CD4-positive, alpha-beta T cell (primary cell): ENCODE measurements around the gene JAK1. TPM values are rescaled to one million over a fixed set of nuclear protein-coding genes. Genes with fewer than 3 reads are reported as not detected.

Experiments
- ATAC-seq: fragments of 200-7000 bp; cut with Tn5 transposase; one replicate; pipeline ENCODE4 v1.10.0; 2022; ENCODE audit warnings: mild to moderate bottlenecking; ENCODE audit not compliant: poor library complexity
- CTCF ChIA-PET: fragments of 350-600 bp; sonication (Branson Sonifier 250); formaldehyde crosslinking; loops from one replicate; lab custom pipeline; 2021; ENCODE audit warnings: antibody characterized with exemption, inconsistent platforms; lab: Charles Lee
- POLR2A ChIA-PET: fragments of 350-600 bp; sonication (Branson Sonifier 250); formaldehyde crosslinking; loops from one replicate; lab custom pipeline; 2021; ENCODE audit warnings: antibody characterized with exemption, inconsistent platforms; lab: Charles Lee
- DNase-seq, 14 experiments: peaks; one replicate each; pipeline ENCODE4 v3.0.0-alpha.2; 2013 to 2020; ENCODE audit warnings: mixed read lengths in 2 of 14
- H3K27ac ChIP-seq, 2 donors: one replicate each; pipeline versions ENCODE4 v1.5.1 to v1.7.0; 2013; ENCODE audit warnings: low read length in 2 of 2, low read depth in 1 of 2, mild to moderate bottlenecking in 1 of 2
- H3K27me3 ChIP-seq, 2 experiments: 1 replicate in 1 of 2; 2 replicates in 1 of 2; pipeline versions ENCODE4 v1.6.1 to v1.7.0; 2013; ENCODE audit warnings: low read length in 2 of 2, control low read depth in 1 of 2, mild to moderate bottlenecking in 1 of 2, moderate library complexity in 1 of 2; ENCODE audit not compliant: insufficient read depth in 2 of 2, control insufficient read depth in 1 of 2
- H3K36me3 ChIP-seq: one replicate; pipeline ENCODE4 v1.6.1; 2013; ENCODE audit warnings: low read length, control low read depth; ENCODE audit not compliant: insufficient read depth
- H3K4me1 ChIP-seq: one replicate; pipeline ENCODE4 v1.6.1; 2013; ENCODE audit warnings: low read length, control low read depth; ENCODE audit not compliant: insufficient read depth
- H3K4me3 ChIP-seq: one replicate; pipeline ENCODE4 v1.5.1; 2013; ENCODE audit warnings: mild to moderate bottlenecking, low read length, moderate library complexity
- H3K9me3 ChIP-seq, 2 experiments: 1 replicate in 1 of 2; 2 replicates in 1 of 2; pipeline versions ENCODE4 v1.6.1 to v1.7.0; 2013; ENCODE audit warnings: low read length in 2 of 2, mild to moderate bottlenecking in 2 of 2, control low read depth in 1 of 2, moderate library complexity in 1 of 2; ENCODE audit not compliant: control insufficient read depth in 1 of 2, insufficient read depth in 1 of 2
- H3K27ac Mint-ChIP-seq: one replicate; pipeline ENCODE4 v1.8.0; 2020; ENCODE audit warnings: mixed read lengths
- H3K27me3 Mint-ChIP-seq: one replicate; pipeline ENCODE4 v1.8.0; 2021; ENCODE audit warnings: mixed read lengths
- H3K36me3 Mint-ChIP-seq: one replicate; pipeline ENCODE4 v1.8.0; 2021; ENCODE audit warnings: low read depth, mixed read lengths
- H3K4me1 Mint-ChIP-seq: one replicate; pipeline ENCODE4 v1.8.0; 2021; ENCODE audit warnings: low read depth, mixed read lengths
- H3K4me3 Mint-ChIP-seq: one replicate; pipeline ENCODE4 v1.8.0; 2020; ENCODE audit warnings: mild to moderate bottlenecking, mixed read lengths
- H3K9me3 Mint-ChIP-seq: one replicate; pipeline ENCODE4 v1.8.0; 2020; ENCODE audit warnings: mixed read lengths
- intact Hi-C, 2 experiments: fragments of 100-400 bp; cut with DNase I in 1 of 2; cut with micrococcal nuclease in 1 of 2; formaldehyde crosslinking; loops; one replicate each; pipeline versions ENCODE4 v1.15.1 to v1.9.0; 2023 to 2025; cut with DNase I, micrococcal nuclease
- total RNA-seq, 174 experiments: library from RNA in 2 of 174; stranded (reverse) in 2 of 174; gene quantifications; one replicate each; pipeline ENCODE4 v1.2.3 and lab custom pipeline; 2021 to 2026
- TF ChIP-seq, protein P1 (sequence below): fragments of 200-600 bp; IDR thresholded peaks from one replicate; pipeline ENCODE4 v1.8.0; 2022; ENCODE audit warnings: antibody characterized with exemption, mild to moderate bottlenecking

JAK1 gene
- total RNA-seq, 2 experiments from 2014 or later = 240 to 252 TPM

- TF ChIP-seq, protein P1, sequence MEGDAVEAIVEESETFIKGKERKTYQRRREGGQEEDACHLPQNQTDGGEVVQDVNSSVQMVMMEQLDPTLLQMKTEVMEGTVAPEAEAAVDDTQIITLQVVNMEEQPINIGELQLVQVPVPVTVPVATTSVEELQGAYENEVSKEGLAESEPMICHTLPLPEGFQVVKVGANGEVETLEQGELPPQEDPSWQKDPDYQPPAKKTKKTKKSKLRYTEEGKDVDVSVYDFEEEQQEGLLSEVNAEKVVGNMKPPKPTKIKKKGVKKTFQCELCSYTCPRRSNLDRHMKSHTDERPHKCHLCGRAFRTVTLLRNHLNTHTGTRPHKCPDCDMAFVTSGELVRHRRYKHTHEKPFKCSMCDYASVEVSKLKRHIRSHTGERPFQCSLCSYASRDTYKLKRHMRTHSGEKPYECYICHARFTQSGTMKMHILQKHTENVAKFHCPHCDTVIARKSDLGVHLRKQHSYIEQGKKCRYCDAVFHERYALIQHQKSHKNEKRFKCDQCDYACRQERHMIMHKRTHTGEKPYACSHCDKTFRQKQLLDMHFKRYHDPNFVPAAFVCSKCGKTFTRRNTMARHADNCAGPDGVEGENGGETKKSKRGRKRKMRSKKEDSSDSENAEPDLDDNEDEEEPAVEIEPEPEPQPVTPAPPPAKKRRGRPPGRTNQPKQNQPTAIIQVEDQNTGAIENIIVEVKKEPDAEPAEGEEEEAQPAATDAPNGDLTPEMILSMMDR = no peak
- Histone ChIP-seq H3K4me1 (peaks cover 35% of the 10 kb centered on the region), H3K27ac (no peak overlapping the region), H3K9me3 (no peaks in the 10 kb centered on the region), H3K27me3 (no peaks in the 10 kb centered on the region), H3K4me3 (no peak overlapping the region), H3K36me3 (no peaks in the 10 kb centered on the region)
- CTCF ChIA-PET = interaction anchor here (1.1 to 2.1 kb wide), 4 partner anchors 9 to 23 kb away, joined by 3 to 5 read pairs (median 4); no protein-coding TSS in a partner anchor
- H3K27ac Mint-ChIP-seq = no peak overlapping the region
- ATAC-seq (no peak), DNase-seq (no peak)
- peaks cover 4% of the 10 kb centered on the region for H3K36me3 Mint-ChIP-seq
- H3K27me3 Mint-ChIP-seq = no peaks in the 10 kb centered on the region
- H3K4me3 Mint-ChIP-seq = peak overlapping the region; percentile 21
- H3K9me3 Mint-ChIP-seq = no peaks in the 10 kb centered on the region
- intact Hi-C loops = no loop called here
- POLR2A ChIA-PET = interaction anchor here (1.3 to 2.0 kb wide), 2 partner anchors 18 to 58 kb away, joined by 4 to 11 read pairs; partner anchors contain the start of gene JAK1
- H3K4me1 Mint-ChIP-seq = peaks cover 99% of the 10 kb centered on the region
Observed at GRCh38 chr1:64908575-64908974, 57.8 kb downstream of the JAK1 start.

DNA sequence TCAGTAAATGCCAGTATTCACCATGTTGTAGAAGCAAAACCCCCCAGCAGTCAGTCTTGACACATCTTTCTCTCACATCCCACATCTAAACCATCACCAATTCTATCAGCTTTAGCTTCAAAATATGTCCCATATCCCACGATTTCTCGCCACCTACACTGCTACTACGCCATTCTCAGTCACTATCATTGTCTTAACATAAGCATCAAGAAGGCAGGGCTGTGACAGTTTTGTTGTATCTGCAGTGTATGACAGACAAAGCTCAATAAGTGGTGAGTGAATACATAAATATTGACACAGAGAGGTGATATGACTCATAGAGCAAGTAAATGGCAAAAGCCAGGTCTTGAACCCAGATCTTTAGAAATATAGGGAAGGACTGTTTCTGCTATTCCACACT lies 59.9 kb downstream of the JAK1 start:
- TF ChIP-seq, protein P1 = no peak
- H3K36me3 Mint-ChIP-seq = peaks cover 4% of the 10 kb centered on the region
- peak overlapping the region; percentile 29 for H3K27ac Mint-ChIP-seq
- H3K27me3 Mint-ChIP-seq = no peaks in the 10 kb centered on the region
- no peaks in the 10 kb centered on the region for H3K9me3 Mint-ChIP-seq
- ATAC-seq (no peak), DNase-seq (no peak)
- POLR2A ChIA-PET = interaction anchor here (0.9 kb wide), 1 partner anchor 29 kb away, joined by 3 read pairs; no protein-coding TSS in a partner anchor
- peaks cover 97% of the 10 kb centered on the region for H3K4me1 Mint-ChIP-seq
- CTCF ChIA-PET = interaction anchor here (1.4 kb wide), 1 partner anchor 169 kb away, joined by 4 read pairs; no protein-coding TSS in a partner anchor
- Histone ChIP-seq H3K4me3 (no peak overlapping the region), H3K9me3 (no peaks in the 10 kb centered on the region), H3K27me3 (no peaks in the 10 kb centered on the region), H3K4me1 (peaks cover 35% of the 10 kb centered on the region), H3K36me3 (no peaks in the 10 kb centered on the region), H3K27ac (no peak overlapping the region)
- intact Hi-C loops = loop anchor here (2.0 kb wide), 3 partner anchors 14 to 18 kb away; no protein-coding TSS in a partner anchor
- H3K4me3 Mint-ChIP-seq = peak overlapping the region; percentile 26

DNA sequence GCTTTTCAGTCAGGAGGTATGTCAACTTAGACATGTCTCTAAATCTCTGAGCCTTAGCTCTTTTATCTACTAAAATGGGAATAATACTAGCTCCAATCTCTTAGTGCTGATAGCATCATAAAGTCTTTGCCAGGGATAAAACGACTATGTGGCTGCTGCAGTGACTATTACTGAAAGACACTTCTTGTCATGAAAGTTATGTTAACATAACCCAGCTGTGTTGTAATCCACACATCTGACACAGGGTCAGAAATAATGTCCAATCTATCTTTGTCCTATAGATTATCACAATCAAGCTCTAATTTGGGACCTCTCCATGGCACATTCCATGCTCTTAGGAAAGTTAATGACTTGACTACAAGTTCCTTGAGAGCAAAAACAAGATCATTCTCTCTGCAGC lies 62.8 kb downstream of the JAK1 start:
- Histone ChIP-seq H3K4me3 (no peak overlapping the region), H3K36me3 (peaks cover 4% of the 10 kb centered on the region), H3K9me3 (no peaks in the 10 kb centered on the region), H3K4me1 (peaks cover 29% of the 10 kb centered on the region), H3K27me3 (no peaks in the 10 kb centered on the region), H3K27ac (no peak overlapping the region)
- H3K27me3 Mint-ChIP-seq = no peaks in the 10 kb centered on the region
- CTCF ChIA-PET = interaction anchor here (0.9 to 1.5 kb wide), 6 partner anchors 10 to 172 kb away, joined by 3 to 5 read pairs (median 4); no protein-coding TSS in a partner anchor
- H3K4me3 Mint-ChIP-seq = peak overlapping the region; percentile 21
- DNase-seq (no peak), ATAC-seq (no peak)
- POLR2A ChIA-PET = interaction anchor here (0.7 to 1.3 kb wide), 3 partner anchors 11 to 62 kb away, joined by 3 to 5 read pairs (median 3); partner anchors contain the start of gene JAK1
- H3K9me3 Mint-ChIP-seq = no peaks in the 10 kb centered on the region
- TF ChIP-seq, protein P1 = no peak
- intact Hi-C loops = no loop called here
- H3K4me1 Mint-ChIP-seq = peaks cover 98% of the 10 kb centered on the region
- peaks cover 4% of the 10 kb centered on the region for H3K36me3 Mint-ChIP-seq
- H3K27ac Mint-ChIP-seq = peak overlapping the region; percentile 34
